ENCODE data around the gene NOXRED1.
"Not testable (repeated sequence)": the region's sequence is repeated elsewhere in the genome, so short reads cannot be mapped to it uniquely, and the experiment has no call there.

Gene NOXRED1, protein sequence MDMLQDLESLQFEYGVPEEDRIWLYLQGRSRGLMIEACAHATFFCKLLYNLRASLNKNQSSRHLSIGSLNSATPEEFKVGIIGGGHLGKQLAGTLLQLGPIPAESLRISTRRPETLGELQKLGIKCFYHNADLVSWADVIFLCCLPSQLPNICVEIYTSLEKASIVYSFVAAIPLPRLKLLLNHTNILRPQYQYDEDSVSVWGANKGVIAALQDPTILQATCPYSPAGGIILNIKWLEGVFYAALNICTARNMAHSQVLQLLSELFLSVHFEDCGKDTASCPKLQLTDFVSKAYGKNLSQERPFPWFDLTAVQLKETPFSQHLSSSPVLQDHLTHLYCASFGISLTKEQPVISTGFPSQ

DNA sequence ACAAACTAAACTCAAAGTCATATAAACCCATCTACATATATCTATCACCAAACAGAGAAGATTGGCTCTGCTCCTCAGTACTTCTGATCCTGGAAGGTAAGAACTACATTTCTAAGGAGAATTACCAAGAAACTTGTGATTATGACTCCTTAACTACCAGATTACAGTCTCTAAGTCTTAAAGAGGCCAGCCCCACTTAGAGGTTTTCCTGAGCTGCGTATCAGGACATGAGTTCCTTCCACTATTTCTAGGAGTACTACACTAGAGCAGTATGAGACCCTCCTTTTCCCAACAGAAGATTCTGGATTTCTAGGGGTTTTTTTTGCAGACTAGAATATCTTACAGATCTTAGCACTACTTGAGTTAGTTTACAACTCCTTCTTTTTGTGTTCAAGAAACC, at the start of gene NOXRED1:
TSS of gene NOXRED1 (minus strand) at position 101 of the 400 bp plus-strand sequence. CDS start 634 bp downstream, outside the sequence.
- no peak for DNase-seq

DNA sequence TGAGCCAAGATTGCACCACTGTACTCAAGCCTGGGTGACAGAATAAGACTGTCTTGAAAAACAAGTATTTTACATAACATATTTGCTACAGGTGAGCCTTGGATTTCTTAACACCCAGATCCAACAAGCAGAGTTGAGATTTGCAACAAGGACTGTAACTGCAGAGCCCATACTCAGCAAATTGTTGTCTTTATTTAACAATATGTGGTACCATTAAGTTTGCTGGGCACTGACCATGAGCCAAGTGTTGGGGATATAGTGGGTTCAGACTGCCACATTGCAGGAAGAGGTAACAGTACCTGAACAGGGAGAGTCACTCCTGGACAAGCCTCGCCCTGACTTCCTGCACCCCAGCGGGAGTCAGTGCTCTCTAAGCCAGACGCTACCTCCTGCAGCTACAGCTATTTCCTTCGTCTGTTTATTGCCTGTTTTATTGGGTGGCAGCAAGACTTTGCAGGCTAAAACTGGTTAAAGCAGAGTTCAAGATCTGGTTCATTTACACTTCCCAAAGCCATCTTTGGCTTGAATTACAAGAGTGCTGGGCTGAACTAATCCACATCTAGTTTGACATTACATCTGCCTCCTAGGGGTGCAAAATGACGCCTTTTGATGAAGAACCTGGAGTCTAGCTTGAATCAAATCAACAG, 47.0 kb upstream of the NOXRED1 start:
- no peak for DNase-seq

GRCh38 chr14:77469539-77469938, 46.2 kb upstream of the NOXRED1 start:
- no peak for DNase-seq

- no peak for DNase-seq
Observed at GRCh38 chr14:77469067-77469505, 45.8 kb upstream of the NOXRED1 start.

DNA sequence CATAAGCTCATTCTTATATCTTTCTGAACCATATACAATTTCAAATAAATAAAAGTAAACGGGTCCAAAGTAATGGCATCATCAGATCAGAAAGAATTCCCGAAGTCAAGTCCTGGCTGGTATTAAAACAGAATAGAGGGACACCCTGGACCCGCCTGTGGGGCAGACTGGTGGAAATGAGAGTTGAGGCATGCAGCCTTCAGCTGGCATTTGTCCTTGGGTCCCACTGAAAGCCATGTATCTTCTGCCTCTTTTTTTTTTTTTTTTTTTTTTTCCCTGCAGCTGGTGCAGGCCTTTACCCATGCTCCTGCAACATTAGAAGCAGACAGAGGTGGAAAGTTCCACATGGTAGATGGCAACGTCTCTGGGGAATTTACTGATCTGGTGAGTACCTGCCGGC, 44.5 kb upstream of the NOXRED1 start:
- DNase-seq, result peak; percentile 55

DNA sequence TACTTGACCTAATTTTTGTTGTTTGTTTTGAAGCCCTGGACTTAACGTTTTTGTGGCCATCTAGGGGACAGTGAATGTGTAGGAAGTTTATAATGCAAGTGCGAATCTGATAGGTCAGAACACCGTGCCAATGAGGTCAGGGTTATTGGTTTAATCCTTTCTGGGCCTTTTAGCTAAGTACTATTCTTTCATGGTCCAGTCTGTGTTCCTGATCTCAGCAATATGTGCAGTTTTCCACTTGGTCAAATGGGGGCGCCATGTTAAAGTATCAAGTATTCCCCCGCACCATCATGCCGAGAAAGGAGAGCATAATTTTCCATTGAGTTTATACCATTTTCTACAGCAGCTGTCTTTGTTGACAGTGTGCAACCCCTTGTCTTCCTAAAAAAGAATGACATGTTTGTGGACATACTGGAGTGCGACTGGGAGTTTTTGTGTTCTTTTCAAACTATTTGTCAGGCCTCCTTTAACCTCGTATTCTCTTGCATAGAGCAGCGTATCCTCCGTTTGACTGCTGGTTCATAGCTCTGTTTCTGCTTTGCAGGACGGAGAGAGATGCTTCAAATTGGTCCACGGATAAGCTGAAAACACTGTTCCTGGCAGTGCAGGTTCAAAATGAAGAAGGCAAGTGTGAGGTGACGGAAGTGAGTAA, 35.9 kb upstream of the NOXRED1 start:
- DNase-seq, result no peak

GRCh38 chr14:77458249-77458950, 35.1 kb upstream of the NOXRED1 start:
- peak; percentile 38 for DNase-seq

DNA sequence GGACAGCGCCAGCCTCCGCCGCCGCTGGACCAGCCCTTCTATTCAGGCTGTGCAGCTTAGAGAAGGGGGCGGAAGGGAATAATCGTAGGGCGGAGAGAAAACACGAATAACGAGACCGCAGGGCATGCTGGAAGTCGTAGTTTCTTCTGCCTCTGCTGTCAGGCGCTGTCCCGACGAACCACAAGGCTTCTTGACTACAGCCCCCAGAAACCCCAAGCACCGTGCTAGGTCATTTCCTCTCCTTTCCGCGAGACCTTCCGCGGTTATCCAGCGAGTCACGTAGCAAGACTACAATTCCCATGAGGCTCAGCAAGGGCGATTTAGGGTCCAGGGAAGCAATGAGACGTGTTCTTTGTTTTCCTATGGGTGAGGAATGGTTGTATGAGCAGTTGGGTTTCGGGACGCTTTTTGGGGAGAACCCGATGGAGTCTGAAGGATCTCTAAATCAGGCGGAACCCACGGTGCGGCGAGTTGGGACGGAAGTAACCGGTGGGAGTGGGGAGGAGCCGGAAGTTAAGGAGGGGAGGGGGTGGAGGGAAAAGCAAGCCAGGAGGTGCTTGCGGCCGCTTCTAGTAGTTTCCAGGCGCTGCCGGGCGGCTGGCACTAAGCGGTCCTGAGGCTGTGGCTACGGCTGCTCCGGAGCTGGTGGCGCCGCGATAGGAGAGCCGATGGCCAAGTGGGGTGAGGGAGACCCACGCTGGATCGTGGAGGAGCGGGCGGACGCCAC, 34.4 kb upstream of the NOXRED1 start, which contains the start of the genes AHSA1 and VIPAS39:
TSS of gene AHSA1 (plus strand) at position 572 of the 727 bp plus-strand sequence. CDS start at position 669, 97 bp downstream.
TSS of gene VIPAS39 (minus strand) at position 80 of the 727 bp plus-strand sequence. CDS start 3,499 bp downstream, outside the sequence.
- peak; percentile 98 for DNase-seq

DNA sequence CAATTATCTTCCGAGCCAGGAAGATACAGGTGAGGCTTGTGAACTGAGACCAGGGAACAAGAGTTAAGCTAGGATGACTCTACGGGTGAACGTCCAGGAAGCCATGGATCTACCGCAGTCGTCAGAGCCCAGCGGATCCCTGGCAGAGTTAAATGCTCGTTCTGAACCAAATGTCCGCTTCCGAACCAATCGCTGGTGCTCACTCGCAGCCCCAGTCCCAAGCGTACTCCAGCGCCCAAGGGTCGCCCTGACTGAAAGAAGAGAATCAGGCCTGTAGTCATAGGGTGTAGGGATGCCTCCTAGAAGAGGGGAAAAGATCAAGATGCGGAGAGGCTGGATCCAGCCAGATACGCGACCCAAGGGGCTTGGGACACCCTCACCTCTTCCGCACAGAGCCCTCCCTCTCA, 33.8 kb upstream of the NOXRED1 start:
- no peak for DNase-seq

- DNase-seq, result no peak
Observed at GRCh38 chr14:77455966-77456640, 32.8 kb upstream of the NOXRED1 start.

- DNase-seq, result no peak
Observed at GRCh38 chr14:77442196-77442595, 18.9 kb upstream of the NOXRED1 start.

DNA sequence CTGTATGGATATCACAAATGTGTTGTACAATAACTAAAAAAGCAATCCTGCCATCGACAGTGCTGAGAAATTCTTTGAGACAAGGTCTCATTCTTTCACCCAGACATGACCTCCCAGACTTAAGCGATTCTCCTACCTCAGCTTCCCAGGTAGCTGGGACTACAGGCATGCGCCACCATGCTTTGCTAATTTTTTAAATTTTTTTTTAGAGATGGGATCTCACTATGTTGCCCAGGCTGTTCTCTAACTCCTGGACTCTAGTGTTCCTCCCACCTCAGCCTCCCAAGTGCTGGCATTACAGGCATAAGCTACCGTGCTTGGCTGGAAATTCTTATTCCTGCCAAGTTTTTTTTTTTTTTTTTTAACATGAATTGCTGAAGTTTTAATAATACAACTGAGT, 16.5 kb upstream of the NOXRED1 start:
- no peak for DNase-seq

DNA sequence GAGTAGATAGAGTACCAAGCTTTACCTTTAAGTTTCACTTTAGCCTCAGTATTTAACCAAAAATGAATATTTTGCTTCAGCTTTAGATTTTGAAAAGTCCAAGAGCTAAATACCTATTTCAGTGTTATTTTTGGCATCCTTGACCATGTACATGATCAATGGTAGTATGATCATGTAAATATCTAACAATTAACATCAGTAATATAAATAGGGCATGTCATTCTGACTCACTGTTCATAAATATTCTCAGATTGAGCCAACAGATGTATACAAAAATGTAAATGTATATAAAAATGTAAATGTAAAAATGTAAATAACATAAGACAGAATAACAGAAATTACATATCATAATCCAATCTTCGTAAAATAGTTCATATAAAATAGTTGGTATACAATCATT, 15.3 kb upstream of the NOXRED1 start:
- no peak for DNase-seq

DNA sequence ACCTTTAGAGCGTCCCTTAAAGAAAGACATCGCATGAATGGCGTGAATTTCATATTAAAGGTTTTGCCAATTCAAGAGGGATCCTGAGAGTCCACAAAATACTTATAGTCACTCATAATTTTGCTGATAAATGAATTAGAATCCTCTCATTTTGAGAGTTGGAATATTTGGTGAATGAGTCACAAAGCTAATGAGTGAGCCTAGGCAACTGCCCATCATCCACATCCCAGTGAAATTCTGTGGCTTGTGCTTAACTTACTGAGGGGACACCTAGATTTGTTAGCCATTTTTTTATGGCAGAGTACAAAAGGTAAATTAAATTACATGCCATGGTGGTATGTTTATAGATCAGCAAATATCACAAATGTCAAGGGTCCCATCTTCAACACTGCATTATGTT, 12.7 kb upstream of the NOXRED1 start:
- no peak for DNase-seq

DNA sequence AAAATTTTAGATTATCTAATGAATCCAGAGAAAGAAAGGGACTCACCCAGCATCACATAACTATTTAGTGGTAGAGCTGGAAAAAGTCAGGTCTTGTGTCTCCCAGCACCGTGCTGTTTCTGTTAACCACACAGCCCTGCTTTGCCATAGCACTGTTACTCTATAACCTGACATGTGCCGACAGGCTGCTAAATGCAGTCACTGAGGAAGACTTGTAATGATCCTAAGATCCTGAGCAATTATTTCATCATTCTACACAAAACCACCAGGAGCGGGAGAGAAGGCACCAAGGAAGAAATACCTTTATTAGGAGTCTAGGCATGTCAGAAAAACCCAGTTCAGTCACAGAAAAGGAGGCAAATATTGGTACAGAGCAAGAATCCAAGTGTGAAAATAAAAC, 3.1 kb upstream of the NOXRED1 start:
- no peak for DNase-seq

DNA sequence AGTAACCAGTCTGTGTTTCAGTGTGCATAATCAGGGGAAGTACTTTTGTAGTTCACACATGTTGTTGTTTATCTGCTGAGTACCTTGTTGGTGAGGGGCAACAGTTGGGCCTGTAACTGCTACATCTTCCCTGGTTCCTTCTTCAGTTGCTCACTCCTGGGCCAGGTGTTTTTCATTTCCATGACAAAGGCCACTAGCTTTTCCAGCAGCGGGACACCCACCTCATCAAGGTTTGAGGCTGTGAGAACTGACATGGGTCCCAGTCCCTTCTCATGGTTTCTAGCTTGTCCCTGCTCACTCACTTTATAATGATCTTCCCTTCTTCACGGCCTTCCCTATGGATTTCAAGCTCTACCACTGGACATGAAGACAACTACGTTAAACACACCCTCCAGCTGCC, 1.5 kb upstream of the NOXRED1 start:
- no peak for DNase-seq

GRCh38 chr14:77421201-77421600, 2.1 kb downstream of the NOXRED1 start:
- DNase-seq, result no peak

GRCh38 chr14:77416836-77417235, 6.5 kb downstream of the NOXRED1 start:
- no peak for DNase-seq

DNA sequence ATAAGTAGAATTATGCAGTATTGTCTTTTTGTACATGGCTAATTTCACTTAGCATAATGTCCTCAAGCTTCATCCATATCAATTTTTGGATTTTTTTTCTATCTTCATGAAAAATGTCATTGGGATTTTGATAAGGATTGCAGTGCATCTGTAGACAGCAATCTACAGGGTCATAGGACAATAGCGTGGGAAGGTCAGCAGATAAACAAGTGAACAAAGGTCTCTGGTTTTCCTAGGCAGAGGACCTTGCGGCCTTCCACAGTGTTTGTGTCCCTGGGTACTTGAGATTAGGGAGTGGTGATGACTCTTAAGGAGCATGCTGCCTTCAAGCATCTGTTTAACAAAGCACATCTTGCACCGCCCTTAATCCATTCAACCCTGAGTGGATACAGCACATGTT, 7.2 kb downstream of the NOXRED1 start:
- not testable (repeated sequence) for DNase-seq

GRCh38 chr14:77415403-77416030, 7.8 kb downstream of the NOXRED1 start:
- DNase-seq, result not testable (repeated sequence)

GRCh38 chr14:77409131-77409533, 14.2 kb downstream of the NOXRED1 start:
- DNase-seq, result no peak

Measured in NCI-H2171 (cell line).